Measurements from ENCODE around the gene PSMD6. TPM values are rescaled to one million over a fixed set of nuclear protein-coding genes. Genes with fewer than 3 reads are reported as not detected.

PSMD6 gene
- total RNA-seq, 2 donors from 2014 or later: 99.7 to 109 TPM

- Mint-ChIP-seq H3K4me1 (peaks cover 13% of the 10 kb centered on the region), H3K27ac (no peak overlapping the region), H3K4me3 (no peak overlapping the region)
Observed at GRCh38 chr3:63992516-63993209, 30.6 kb downstream of the PSMD6 start.

DNA sequence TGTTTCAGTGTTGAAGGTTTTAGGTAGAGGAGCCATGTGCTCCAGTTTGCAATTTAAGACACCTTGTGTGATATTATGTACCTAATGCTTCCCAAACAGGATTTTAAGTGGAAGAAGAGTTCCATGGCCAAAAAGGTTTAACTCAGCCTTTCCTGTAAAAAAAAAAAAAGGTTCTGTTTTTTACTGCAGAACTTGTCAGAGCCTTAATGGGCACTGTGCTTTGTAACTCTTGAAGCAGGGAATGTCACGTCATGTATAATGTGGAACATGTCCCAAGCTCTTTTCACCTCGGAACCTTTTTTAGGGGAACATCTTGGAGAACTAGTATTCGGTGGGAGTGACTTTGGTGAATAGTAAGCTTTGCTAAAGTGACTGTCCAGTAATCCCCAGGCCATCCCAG lies 31.6 kb downstream of the PSMD6 start:
- DNase-seq: no peak
- no peak overlapping the region for H3K9ac ChIP-seq (ENCODE audit: extremely low read depth, low read length, poor library complexity, severe bottlenecking)
- no peaks in the 10 kb centered on the region for H3K27me3 ChIP-seq (ENCODE audit: control insufficient read depth, insufficient read depth, low read length, poor library complexity, severe bottlenecking)
- H3K36me3 ChIP-seq (ENCODE audit: control insufficient read depth, insufficient read depth, low read length): peaks cover 91% of the 10 kb centered on the region
- H3K27ac Mint-ChIP-seq: no peak overlapping the region
- WGBS, 2 experiments (ENCODE audit: insufficient coverage in 1 of 2, insufficient read length in 1 of 2): 95 to 100% methylated on average over 1 to 3 of the region's 3 CpGs
- H3K27me3 Mint-ChIP-seq (ENCODE audit: insufficient read depth): no peaks in the 10 kb centered on the region
- H3K9me3 ChIP-seq (ENCODE audit: control insufficient read depth, low read length): no peaks in the 10 kb centered on the region
- H3K4me3 ChIP-seq (ENCODE audit: low read length): no peak overlapping the region
- TF ChIP-seq, protein P1, sequence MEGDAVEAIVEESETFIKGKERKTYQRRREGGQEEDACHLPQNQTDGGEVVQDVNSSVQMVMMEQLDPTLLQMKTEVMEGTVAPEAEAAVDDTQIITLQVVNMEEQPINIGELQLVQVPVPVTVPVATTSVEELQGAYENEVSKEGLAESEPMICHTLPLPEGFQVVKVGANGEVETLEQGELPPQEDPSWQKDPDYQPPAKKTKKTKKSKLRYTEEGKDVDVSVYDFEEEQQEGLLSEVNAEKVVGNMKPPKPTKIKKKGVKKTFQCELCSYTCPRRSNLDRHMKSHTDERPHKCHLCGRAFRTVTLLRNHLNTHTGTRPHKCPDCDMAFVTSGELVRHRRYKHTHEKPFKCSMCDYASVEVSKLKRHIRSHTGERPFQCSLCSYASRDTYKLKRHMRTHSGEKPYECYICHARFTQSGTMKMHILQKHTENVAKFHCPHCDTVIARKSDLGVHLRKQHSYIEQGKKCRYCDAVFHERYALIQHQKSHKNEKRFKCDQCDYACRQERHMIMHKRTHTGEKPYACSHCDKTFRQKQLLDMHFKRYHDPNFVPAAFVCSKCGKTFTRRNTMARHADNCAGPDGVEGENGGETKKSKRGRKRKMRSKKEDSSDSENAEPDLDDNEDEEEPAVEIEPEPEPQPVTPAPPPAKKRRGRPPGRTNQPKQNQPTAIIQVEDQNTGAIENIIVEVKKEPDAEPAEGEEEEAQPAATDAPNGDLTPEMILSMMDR (conservative IDR thresholded peaks at IDR 0.05): no peak
- H3K4me1 ChIP-seq (ENCODE audit: control insufficient read depth, insufficient read depth, low read length): peaks cover under 1% of the 10 kb centered on the region
- H3K4me1 Mint-ChIP-seq: peaks cover 13% of the 10 kb centered on the region
- H3K9me3 Mint-ChIP-seq: no peaks in the 10 kb centered on the region
- no peak overlapping the region for H3K4me3 Mint-ChIP-seq
- peaks cover 66% of the 10 kb centered on the region for H3K36me3 Mint-ChIP-seq (ENCODE audit: low read depth)
- no peak overlapping the region for H3K27ac ChIP-seq (ENCODE audit: low read depth, low read length)

More at GRCh38 chr3:63992516-63993209, 30.6 kb downstream of the PSMD6 start:
- Histone ChIP-seq H3K4me1 (ENCODE audit: control insufficient read depth, insufficient read depth, low read length) (no peaks in the 10 kb centered on the region), H3K27ac (ENCODE audit: low read depth, low read length) (no peak overlapping the region), H3K4me3 (ENCODE audit: low read length) (no peak overlapping the region), H3K9me3 (ENCODE audit: control insufficient read depth, low read length) (no peaks in the 10 kb centered on the region), H3K36me3 (ENCODE audit: control insufficient read depth, insufficient read depth, low read length) (peaks cover 91% of the 10 kb centered on the region), H3K9ac (ENCODE audit: extremely low read depth, low read length, poor library complexity, severe bottlenecking) (no peak overlapping the region), H3K27me3 (ENCODE audit: control insufficient read depth, insufficient read depth, low read length, poor library complexity, severe bottlenecking) (no peaks in the 10 kb centered on the region)
- TF ChIP-seq, protein P1 (conservative IDR thresholded peaks at IDR 0.05): no peak
- DNase-seq: no peak
- H3K36me3 Mint-ChIP-seq (ENCODE audit: low read depth): peaks cover 68% of the 10 kb centered on the region
- H3K27me3 Mint-ChIP-seq (ENCODE audit: insufficient read depth): no peaks in the 10 kb centered on the region
- 88 to 92% methylated on average over 4 to 5 of the region's 5 CpGs for WGBS, 2 experiments (ENCODE audit: insufficient coverage in 1 of 2, insufficient read length in 1 of 2)
- H3K9me3 Mint-ChIP-seq: no peaks in the 10 kb centered on the region

GRCh38 chr3:63990733-63991132 lies 32.6 kb downstream of the PSMD6 start:
- DNase-seq: no peak
- H3K36me3 ChIP-seq (ENCODE audit: control insufficient read depth, insufficient read depth, low read length): peaks cover 87% of the 10 kb centered on the region
- H3K27ac Mint-ChIP-seq: no peak overlapping the region
- H3K4me1 ChIP-seq (ENCODE audit: control insufficient read depth, insufficient read depth, low read length): peaks cover 7% of the 10 kb centered on the region
- 95 to 97% methylated on average over 5 of the region's 5 CpGs for WGBS, 2 experiments (ENCODE audit: insufficient coverage in 1 of 2, insufficient read length in 1 of 2)
- no peak overlapping the region for H3K27ac ChIP-seq (ENCODE audit: low read depth, low read length)
- H3K4me3 ChIP-seq (ENCODE audit: low read length): no peak overlapping the region
- no peaks in the 10 kb centered on the region for H3K27me3 ChIP-seq (ENCODE audit: control insufficient read depth, insufficient read depth, low read length, poor library complexity, severe bottlenecking)
- peaks cover 57% of the 10 kb centered on the region for H3K36me3 Mint-ChIP-seq (ENCODE audit: low read depth)
- H3K9me3 Mint-ChIP-seq: no peaks in the 10 kb centered on the region
- no peaks in the 10 kb centered on the region for H3K9me3 ChIP-seq (ENCODE audit: control insufficient read depth, low read length)
- peaks cover 20% of the 10 kb centered on the region for H3K4me1 Mint-ChIP-seq
- no peak overlapping the region for H3K9ac ChIP-seq (ENCODE audit: extremely low read depth, low read length, poor library complexity, severe bottlenecking)
- H3K4me3 Mint-ChIP-seq: no peak overlapping the region
- TF ChIP-seq, protein P1 (conservative IDR thresholded peaks at IDR 0.05): no peak
- no peaks in the 10 kb centered on the region for H3K27me3 Mint-ChIP-seq (ENCODE audit: insufficient read depth)

Data from endodermal cell (in vitro differentiated cells).